Measurements from ENCODE around the gene MST1.

The MST1 gene

DNA sequence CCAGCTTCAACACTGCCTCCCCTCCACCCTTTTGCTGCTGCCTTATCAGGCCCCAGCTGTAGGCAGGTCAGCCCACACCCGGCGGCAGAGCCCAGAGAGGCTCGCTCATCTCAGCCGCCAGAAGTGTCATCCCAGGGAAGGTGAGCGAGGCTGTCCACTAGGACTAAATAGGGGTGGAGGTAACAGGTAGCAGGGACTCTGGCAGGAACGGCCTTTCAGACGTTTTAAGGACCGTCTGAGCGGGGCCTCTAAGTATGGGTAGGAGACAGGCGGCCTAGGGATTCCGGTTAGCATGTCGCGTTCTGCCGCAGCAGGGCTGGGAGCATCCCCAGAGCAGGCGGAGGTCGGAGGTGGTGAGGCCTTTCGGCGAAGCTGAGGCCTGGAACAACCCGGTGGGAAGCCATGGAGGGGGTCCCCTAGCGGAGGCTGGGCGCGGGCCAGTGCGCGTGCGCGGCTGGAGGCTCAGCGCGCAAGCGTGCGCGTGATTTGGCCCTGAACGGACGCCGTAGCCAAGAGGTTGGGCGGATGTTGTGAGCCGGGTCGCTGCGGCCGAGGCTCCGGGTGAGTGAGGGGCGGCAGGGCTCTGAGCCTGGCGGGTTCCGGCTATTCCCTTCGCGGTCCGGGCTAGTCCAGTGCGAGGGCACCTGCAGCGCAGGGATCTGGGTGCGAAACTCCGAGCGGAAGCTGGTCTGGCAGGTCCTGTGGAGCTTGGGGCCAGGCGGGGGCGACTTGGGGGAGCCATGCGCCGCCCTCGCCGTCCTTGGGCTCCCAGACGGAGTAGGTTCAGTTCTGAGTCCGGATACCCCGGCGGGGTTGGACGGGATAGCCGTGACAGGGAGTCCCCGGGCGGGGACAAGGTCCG, at the start of gene MST1, which contains the start of gene RNF123:
TSS of gene MST1 (minus strand) at position 429 of the 862 bp plus-strand sequence. CDS start 783 bp downstream, outside the sequence.
TSS of gene RNF123 (plus strand) at position 512 of the 862 bp plus-strand sequence. CDS start 1,609 bp downstream, outside the sequence.
- peak; percentile 79 for DNase-seq
- no peaks in the 10 kb centered on the region for H3K27me3 ChIP-seq (replicated peaks)
- in situ Hi-C loops (cut with HindIII; ENCODE audit: low pct_ligation_motif_present, low sequenced_read_pairs) = no loop called here
- peak within 1 kb of the TSS; percentile 94 for H3K4me3 ChIP-seq (ENCODE audit: low read depth, low read length)
- TF ChIP-seq, protein P1, sequence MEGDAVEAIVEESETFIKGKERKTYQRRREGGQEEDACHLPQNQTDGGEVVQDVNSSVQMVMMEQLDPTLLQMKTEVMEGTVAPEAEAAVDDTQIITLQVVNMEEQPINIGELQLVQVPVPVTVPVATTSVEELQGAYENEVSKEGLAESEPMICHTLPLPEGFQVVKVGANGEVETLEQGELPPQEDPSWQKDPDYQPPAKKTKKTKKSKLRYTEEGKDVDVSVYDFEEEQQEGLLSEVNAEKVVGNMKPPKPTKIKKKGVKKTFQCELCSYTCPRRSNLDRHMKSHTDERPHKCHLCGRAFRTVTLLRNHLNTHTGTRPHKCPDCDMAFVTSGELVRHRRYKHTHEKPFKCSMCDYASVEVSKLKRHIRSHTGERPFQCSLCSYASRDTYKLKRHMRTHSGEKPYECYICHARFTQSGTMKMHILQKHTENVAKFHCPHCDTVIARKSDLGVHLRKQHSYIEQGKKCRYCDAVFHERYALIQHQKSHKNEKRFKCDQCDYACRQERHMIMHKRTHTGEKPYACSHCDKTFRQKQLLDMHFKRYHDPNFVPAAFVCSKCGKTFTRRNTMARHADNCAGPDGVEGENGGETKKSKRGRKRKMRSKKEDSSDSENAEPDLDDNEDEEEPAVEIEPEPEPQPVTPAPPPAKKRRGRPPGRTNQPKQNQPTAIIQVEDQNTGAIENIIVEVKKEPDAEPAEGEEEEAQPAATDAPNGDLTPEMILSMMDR (IDR thresholded peaks at IDR 0.05; ENCODE audit: low read depth, low read length, missing control alignments) = peak; percentile 51
- peak within 1 kb of the TSS; percentile 46 for H3K27ac ChIP-seq
- peaks cover 4% of the 10 kb centered on the region for H3K36me3 ChIP-seq (replicated peaks)

DNA sequence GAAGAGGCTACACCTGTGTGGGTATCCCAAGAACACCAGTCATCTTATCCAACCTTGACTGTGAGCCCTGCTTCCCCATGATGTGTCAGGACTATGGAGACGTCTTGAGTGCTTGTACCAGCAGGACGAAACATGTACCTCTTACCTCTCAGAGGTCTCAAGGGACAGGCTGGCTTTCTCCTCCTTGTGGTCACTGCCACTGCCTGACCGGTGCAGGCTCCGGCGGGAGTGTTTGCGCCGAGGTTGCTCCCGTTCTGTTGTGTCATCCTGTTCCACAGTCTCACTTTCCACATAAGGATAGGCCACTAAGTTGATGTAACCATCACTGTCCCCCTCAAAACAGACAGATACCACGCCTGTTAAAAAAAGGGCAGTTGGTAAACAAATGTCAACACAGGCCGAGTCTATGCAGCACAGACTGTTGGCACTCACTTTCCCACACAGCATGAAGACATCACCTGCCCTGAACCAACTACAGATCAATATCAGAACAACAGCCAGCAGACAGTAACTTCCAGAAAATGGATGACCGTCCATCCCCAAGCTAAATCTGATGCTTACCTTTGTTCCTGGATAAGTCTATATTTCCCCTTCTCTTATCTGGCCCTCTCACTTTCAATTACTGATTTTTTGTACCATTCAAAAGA, 48.9 kb upstream of the MST1 start:
- no peak overlapping the region for H3K27ac ChIP-seq
- in situ Hi-C loops (cut with HindIII; ENCODE audit: low pct_ligation_motif_present, low sequenced_read_pairs) = no loop called here
- TF ChIP-seq, protein P1 (IDR thresholded peaks at IDR 0.05; ENCODE audit: low read depth, low read length, missing control alignments) = no peak
- no peak for DNase-seq
- H3K36me3 ChIP-seq (replicated peaks) = peaks cover 20% of the 10 kb centered on the region
- H3K4me3 ChIP-seq (ENCODE audit: low read depth, low read length) = no peak overlapping the region
- no peaks in the 10 kb centered on the region for H3K27me3 ChIP-seq (replicated peaks)

DNA sequence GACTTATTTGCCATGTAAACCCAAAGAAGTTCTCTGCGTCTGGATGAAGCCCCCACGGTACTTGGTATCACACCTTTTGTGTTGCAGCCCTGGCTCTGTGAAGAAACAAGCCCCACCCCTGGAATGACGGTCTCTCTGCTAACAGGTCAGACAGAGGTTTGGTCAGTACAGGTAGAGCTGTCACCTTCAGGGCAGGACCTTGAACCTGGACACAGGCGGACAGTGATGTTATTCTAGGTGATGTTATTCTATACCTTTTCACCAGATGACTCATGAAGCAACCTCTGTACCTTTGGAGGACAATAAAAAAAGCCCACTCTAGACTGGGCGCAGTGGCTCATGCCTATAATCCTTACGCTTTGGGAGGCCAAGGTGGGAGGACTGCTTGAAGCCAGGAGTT, 45.5 kb upstream of the MST1 start:
- H3K4me3 ChIP-seq (ENCODE audit: low read depth, low read length) = no peak overlapping the region
- H3K27ac ChIP-seq = no peak overlapping the region
- DNase-seq = no peak
- no peaks in the 10 kb centered on the region for H3K27me3 ChIP-seq (replicated peaks)
- in situ Hi-C loops (cut with HindIII; ENCODE audit: low pct_ligation_motif_present, low sequenced_read_pairs) = no loop called here
- TF ChIP-seq, protein P1 (IDR thresholded peaks at IDR 0.05; ENCODE audit: low read depth, low read length, missing control alignments) = no peak
- peaks cover 31% of the 10 kb centered on the region for H3K36me3 ChIP-seq (replicated peaks)

- in situ Hi-C loops (cut with HindIII; ENCODE audit: low pct_ligation_motif_present, low sequenced_read_pairs) = no loop called here
- TF ChIP-seq, protein P1 (IDR thresholded peaks at IDR 0.05; ENCODE audit: low read depth, low read length, missing control alignments) = no peak
- Histone ChIP-seq H3K4me3 (ENCODE audit: low read depth, low read length) (no peak overlapping the region), H3K36me3 (replicated peaks) (peaks cover 31% of the 10 kb centered on the region), H3K27ac (no peak overlapping the region), H3K27me3 (replicated peaks) (no peaks in the 10 kb centered on the region)
- DNase-seq = no peak
Measured at GRCh38 chr3:49733551-49733950, 44.3 kb upstream of the MST1 start.

DNA sequence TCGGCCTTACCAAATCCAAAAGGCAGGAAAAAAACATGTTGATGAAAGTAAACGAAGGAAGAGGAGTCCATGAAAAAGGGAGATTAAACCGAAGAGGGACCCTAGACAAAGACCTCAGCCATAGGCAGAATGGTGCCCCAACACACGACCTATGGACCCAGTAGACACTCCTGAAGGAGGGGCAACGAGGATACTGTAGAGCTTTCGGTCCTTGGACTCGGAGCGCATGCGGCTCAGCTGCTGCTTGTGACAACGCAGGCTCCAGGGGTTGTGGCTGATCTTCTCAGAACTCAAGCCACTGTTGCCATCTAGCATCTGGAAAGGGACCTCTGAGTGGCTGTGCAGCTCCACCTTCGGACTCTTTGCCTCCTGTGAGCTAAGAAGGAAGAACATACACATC, 43.3 kb upstream of the MST1 start:
- Histone ChIP-seq H3K27me3 (replicated peaks) (no peaks in the 10 kb centered on the region), H3K4me3 (ENCODE audit: low read depth, low read length) (no peak overlapping the region), H3K27ac (no peak overlapping the region), H3K36me3 (replicated peaks) (peaks cover 27% of the 10 kb centered on the region)
- TF ChIP-seq, protein P1 (IDR thresholded peaks at IDR 0.05; ENCODE audit: low read depth, low read length, missing control alignments) = no peak
- DNase-seq = no peak
- in situ Hi-C loops (cut with HindIII; ENCODE audit: low pct_ligation_motif_present, low sequenced_read_pairs) = no loop called here
